Activated CD8-positive, alpha-beta memory T cell treated with anti-CD3 and anti-CD28 coated beads, Interleukin-2, amount 50 U/mL, for 24 hours (primary cell): ENCODE measurements around the gene ALDOC.

ENCODE experiments used
- DNase-seq: peaks from one replicate; pipeline ENCODE4 v3.0.0-alpha.2; 2020; ENCODE audit errors: extremely low read depth

The ALDOC gene

DNA sequence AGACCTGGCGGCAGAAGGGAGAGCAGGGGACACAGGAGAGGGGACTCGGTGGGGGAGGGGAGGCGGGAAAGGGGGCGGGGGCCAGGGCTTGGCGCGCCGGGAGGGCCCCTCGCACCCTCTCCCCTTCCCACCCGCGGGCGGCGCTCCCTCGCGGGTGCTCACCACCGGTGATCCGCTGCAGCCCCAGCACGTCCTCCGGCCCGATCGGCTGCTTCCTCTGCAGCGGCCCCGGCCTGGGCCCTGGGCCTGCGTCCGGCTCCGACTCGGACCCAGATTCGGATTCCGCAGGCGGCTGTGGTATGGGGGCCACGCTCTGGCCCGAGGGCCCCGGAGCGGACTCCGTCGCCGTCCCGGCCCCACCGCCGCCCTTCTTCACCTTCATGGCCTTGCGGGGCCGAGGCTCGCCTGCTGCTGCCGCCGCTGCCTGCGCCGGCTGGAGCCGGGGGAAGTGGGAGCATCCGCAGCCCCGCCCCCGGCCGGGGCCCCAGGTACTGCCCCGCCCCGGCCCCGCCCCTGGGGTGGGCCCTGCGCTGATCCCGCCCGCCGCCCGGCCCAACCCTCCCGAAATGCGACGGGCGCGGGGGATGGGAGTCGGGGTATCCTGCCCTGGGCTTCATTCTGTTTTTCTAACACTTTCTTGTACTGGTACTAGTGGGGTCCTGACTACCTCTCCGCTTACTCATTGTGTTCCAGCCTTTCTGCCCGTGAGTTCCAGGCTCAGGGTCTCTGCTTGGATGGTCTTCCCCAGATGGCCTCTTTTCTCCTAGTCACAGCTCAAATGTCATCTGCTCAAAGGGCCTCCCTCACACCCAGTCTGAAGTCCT, 24.3 kb downstream of the ALDOC start, which contains the start of gene UNC119:
Gene UNC119 (minus strand): TSS at position 449 of the 824 bp plus-strand sequence. CDS start 67 bp downstream, at position 382.
- DNase-seq: peak; percentile 19

DNA sequence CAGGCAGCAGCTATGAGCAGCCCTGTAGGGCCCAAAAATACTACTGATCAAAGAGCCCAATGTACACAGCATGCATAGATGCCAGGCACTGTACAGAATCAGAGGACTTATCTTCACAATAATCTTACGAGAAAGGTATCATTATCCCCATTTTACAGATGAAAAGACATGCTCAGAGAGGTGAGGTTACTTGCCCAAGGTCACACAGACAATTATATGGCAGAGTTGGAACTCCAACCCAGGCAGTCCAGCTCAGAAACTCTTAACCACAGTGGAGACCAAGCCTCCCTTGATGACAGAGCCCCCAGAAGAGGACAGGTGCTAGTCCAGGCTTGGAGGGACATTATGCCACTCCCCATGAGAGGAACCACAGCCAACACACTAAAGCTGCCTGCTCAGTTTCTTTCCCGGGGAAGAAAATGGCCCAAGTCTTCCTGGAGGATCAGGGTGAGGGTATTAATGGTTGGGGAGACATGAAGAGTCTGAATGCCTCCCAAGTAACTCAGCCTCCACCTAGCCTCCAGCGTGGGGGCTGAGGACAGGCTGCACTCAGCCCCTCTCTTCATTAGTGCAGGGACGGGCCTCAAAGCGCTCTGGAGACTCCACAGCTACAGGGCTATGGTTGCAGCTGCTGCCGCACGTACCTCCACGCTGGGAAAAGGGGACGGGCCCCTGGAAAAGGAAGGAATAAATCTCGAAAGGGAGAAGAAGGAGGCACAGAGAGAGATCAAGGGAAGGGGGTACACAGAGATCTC, 25.1 kb downstream of the ALDOC start:
- DNase-seq: no peak

DNA sequence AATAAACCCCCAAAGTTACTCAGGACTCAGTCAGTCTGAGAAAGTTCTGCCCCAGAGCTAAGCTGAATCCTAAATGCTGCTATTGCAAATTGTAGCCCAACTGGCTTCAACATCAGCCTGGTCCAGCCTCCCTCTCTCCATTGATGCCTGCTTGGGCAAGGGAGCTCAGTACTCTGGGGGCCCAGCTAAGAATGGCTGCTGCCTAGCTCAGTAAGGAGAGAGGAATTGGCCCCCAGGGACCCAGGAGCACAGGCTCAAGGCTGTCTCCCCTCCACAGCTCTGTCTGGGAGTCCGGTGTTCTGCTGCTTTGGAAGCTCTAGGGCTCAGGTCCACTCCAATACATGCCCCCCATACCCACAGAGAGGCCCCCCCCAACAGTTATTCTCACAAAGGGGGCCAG, 25.8 kb downstream of the ALDOC start:
- no peak for DNase-seq

DNA sequence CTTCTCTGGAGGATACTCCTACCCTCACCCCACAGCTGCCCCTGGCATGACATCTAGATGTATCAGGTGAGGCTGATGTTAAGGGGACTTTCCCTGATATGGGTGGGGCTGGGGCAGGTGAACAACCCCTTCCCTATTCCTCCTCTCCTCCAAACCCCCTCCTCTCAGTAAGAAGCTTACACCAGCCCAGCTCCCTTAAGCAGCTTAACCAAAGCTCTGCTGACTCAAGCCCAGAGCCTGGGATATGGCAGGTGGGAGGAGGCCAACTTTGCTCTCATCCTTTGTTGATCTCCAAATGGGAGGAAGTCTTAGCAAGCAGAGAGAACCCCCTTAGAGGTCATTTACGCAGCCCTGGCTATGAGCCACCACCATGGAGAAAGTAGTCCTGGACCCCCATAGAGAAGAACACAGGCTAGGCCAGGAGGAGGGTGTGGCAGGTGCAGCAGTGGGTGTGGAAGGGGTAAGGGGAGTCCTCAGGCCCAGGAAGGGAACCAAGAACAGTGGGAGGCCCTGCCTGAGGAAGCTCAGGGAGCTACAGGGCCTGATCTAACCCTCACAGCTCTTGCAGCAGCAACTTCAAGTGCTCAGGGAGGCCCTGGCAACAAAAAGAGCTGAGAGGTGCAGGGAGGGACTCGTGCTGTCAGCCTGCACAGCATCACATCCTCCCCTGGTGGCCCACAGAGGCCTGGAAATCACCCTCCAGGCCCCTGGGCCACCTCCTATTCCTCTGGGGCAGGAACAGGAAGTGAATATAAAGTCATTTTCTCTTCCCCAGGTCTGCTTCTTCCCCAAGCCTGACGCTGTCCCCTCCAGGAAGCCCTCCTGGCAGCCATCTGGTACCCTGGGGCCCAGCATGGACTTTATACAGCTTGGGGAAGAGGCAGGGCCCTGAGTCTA, 27.2 kb downstream of the ALDOC start:
- no peak for DNase-seq

DNA sequence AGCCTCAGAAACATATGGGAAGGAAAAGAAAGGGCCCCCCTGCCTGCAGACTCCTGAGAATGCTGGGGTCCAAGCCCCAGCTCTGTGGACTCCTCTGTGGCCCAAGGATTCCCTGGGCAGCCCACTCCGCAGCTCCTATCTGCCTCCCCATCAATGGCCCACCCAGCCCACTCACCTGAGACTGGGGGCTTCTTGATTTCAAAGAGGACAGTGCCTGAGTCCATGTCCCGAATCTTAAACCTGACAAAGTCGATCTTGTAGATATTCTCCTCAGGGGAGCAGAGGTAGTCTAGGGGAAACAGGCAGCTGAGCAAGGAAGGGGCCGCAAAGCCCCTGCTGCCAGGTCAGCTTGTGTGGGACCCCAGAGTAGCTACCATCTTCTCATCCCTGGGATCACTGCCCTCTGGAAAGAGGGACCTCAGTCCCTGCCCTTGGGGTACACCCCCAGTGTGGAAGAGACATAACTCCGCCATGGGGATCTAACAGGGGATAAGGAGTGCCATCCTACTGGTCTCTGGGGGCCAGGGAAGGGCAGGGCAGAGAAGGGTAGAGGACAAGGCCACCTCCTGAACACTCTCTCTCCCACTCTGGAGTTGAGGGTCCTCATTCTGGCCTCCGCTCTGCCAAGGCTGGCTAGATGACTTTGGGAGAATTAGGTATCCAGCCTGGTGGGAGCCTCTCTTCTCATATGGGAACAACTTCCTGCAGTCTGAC, 28.1 kb downstream of the ALDOC start:
- DNase-seq: no peak

DNA sequence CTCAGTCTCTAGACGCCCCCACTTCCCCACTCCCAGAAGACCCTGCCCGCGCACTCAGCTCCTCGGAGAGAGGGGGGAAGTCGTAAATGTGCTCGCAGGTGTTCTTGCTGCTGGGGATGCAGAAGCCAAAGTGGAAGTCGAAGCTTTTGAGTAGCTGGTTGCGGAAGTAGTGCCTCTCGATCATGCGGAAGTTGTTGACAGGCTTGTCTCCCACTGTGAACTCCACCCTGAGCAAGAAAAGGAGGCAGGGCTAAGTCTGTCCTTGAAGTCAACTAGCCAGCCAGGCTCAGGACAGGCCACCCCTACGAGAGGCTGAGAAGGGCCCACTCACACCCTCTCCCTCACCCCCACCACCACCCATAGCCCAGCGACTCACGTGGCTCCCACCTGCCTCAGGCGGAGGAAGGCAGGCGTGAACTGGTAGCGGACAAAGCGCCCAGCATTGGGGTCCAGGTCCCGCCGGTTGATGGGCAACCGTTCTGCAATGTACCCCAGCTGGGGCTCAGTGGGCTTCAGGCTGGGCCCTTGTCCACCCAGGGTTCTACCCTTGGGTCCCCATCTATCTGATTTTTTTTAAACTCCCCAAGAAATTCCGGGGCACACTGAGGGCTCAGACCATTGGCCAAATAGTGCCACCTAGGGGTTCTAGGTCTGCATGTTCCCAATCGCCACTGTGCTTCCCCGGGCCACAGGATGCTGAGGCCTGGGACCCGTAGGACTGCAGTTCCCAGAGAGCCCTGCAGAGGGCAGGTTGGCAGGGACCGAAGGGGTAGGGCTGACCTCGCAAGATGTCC, 28.9 kb downstream of the ALDOC start:
- DNase-seq: peak; percentile 44

DNA sequence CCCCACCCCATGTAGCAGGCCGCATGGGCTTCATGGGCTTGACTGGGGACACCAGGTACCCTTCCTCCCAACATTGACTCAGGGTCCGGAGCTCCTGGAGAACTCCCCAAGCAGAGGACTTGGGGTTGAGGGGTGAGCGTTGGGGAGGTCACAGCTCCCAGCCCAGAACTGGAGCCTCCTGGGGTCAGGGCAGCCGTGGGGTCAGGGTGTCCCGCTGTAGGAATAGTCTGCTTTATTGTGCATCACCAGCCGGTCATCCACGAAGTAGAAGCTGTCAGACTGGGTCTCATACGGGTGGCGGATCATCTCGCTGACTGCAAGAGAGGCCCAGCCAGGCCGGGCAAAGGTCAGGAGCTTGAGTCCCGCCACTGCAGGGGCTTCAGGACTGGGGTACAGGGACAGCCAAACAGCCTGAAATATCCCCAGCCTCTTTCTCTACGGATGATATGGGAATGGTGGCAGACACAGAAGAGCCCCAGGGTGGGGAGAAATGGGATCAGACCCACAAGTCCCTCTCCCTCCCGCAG, 29.5 kb downstream of the ALDOC start:
- DNase-seq: no peak

DNA sequence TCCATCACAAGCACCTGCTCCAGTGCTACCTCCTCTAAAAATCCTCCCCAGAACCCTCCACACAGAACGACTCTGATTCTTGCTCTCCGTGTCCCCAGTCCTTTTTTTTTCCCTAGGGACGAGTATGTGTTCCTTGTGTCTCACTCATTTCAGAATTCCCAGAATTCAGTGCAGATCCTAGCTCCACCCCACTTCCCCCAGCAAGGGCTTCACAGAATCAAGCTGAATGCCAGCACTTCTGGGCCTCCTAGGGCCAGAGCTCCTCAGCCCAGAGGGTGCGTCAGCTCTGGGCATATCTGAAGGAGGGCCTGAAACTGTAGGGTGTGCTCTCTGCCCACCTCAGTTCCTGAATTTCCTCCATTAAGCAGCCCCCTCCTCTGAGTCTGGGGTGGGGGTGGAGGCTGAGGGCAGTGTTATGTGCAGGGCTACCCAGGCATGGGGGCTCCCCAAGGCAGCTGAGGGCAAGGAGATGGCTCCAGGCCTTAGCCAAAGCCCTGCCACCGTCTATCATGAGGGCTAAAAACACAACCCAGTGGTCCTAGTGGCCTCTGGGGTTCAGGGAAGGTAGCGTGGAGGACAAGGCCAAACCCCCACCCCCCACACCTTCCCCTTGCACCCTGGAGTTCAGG, 30.8 kb downstream of the ALDOC start:
- no peak for DNase-seq

DNA sequence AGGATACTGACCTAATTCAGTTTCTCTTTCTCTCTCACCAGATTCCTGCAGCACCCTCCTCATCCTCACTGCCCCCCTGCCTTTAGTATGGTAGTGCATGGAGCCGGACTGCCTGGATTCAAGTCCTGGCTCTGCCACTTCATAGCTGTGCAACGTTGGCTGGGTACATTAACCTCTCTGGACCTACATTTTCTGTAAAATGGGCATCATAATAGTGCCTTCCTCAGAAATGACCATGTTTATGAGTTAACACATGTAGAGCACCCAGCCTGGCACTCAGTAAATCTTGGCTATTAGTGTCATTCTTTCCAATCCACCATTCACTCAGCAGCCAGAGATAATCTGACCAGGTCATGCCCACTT, 31.6 kb downstream of the ALDOC start:
- DNase-seq: no peak

DNA sequence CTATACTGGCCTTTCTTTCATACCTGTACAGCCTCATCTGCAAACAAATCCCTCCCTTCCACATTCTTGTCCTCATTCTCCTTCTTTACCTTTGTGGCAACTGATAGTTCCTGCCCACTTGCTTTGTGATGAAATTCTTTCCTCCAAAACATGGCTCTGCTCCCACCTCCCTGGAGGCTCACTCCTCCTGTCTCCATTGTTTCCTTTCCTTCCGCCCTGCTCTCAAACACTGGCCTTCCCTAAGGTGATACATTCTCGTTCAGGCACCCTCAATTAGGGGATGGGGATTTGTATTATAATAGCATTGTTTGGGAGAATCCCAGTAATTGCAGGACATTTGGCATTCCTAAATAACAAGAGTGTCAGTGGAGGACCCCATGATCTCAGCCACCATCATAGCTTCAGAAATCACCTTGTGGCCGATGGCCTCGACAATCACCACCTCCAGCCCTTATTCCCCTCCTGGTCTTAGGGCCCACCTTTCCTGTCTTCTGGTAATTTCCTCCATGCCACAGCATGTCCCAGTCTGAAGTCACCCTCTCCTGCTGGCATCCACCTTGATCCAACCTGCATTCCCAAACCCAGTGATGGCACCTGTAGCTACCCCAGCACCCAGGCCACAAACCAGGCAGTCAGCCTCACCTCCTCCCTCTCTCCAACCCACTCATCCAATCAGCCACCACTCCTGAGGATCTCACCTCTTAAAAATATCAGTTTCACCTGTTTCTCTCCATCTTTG, 32.1 kb downstream of the ALDOC start:
- no peak for DNase-seq

DNA sequence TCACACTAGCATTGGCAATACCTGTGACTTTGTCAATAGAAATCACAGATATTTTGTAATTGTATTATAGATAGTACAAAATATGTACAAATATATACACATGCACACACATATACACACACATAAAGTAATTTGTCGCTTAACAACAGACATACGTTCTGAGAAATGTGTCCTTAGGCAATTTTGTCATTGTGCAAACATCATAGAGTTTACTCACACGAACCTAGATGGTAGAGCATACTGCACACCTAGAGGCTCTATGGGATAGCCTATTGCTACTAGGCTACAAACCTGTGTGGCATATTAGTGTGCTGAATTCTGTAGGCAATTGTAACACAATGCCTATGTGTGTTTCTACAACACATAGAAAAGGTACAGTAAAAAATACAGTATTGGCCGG, 35.3 kb downstream of the ALDOC start:
- DNase-seq: no peak

DNA sequence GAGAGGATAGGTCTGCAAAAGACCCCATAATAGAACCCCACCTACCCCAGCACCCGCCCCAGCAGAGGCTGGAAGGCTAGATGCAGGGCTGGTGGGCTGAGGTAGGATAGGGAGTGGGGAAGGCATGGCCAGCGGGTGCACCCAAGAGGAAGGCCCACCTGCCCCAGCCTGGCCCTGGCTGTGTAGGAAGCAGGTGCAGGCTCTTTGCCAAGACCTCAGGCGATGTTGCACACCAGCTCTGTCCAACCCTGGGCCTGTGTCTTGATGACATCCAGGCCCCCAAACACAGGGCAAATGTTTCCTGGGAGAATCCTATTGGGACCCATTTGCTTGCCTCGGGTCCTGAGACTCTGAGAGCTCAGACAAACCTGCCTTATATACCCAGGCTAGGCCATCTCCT, 36.5 kb downstream of the ALDOC start:
- DNase-seq: no peak

DNA sequence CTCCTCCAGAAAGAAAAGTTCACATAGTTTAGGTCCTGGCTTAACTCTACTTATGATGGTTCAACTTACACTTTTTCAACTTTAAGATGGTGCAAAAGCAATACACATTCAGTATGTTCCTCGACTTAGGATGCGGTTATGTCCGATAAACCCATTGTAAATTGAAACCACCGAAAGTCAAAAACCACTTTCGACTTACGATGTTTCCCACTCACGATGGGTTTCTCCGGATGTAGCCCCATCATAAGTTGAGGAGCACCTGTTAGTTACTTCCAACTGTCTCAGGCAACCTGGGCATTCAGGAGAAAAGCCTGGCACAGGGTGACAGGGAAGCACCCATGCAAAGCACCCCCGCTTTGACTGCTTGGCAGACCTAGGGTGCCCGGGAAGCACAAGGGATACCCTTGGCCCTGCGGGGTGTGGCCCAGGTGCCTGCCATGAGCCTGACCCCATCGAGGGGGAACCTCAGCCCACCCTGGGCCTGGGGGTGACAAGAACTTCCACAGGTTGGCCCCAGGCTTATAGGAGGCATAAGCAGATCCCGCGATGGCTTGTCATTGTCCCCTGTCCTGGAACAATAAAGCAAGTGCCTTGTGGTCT, 38.3 kb downstream of the ALDOC start:
- no peak for DNase-seq

DNA sequence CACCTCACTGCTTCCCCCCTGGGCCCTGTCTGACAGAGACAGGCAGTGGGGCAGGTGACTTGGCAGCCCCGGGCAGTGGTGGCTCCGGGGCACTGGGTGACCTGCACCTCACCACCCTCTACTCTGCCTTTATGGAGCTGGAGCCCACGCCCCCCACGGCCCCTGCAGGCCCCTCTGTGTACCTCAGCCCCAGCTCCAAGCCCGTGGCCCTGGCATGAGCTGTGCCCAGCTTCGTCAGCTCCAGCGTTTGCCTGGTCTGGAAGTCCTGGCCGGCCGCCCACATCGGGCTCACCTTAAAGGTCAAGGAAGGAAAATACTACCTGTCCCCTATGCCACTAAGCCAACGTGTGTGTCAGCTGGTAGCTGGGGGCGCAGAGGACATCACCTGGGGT, 39.5 kb downstream of the ALDOC start:
- no peak for DNase-seq

DNA sequence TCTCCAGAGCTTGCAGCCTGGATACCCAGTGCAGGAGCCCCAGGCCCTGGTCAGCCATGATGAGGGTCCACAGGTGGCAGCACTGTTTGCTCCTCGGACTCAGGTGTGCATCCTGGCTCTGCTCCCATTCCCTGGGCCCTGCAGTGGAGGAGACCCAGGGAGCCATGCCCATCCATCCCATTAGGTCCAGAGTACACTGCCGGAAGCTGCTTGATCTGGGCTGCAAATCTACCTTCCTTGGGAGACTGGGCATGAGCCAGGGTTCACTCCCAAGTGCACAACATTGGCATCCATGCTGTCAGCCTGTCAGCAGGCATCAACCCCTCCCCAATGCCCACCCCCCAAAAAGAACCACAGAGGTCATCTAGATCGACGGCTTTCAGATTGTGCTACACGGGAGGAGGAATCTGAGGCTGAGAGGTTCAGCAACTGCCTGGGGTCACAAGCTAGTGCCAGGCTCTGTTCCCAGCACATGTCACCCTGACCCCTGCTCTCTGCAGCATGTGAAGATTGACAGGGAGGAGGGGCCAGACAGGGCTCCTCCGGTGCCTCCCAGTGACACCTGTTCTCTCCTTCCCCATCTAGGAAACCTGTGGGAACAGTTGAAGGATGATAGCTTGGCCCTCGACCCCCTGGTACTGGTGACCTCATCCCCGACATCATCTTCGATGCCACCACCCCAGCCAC, 40.0 kb downstream of the ALDOC start:
- no peak for DNase-seq

DNA sequence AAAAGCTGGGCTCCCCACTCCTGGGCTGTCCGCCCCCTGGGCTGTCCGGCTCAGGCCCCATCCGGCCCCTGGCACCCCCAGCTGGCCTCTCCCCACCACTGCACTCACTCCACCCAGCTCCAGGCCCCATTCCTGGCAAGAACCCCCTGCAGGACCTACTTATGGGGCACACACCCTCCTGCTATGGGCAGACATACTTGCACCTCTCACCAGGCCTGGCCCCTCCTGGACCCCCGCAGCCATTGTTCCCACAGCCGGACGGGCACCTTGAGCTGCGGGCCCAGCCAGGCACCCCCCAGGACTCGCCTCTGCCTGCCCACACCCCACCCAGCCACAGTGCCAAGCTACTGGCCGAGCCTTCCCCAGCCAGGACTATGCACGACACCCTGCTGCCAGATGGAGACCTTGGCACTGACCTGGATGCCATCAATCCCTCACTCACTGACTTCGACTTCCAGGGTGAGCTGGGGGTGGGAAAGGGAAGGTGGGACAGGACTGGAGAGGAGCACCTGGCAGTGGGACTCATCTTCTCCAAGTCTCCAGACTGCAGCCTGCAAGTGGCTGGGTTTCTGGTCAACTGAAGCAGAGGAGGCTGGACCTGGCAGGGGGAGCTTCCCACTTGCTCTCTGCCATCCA, 41.8 kb downstream of the ALDOC start:
- no peak for DNase-seq

DNA sequence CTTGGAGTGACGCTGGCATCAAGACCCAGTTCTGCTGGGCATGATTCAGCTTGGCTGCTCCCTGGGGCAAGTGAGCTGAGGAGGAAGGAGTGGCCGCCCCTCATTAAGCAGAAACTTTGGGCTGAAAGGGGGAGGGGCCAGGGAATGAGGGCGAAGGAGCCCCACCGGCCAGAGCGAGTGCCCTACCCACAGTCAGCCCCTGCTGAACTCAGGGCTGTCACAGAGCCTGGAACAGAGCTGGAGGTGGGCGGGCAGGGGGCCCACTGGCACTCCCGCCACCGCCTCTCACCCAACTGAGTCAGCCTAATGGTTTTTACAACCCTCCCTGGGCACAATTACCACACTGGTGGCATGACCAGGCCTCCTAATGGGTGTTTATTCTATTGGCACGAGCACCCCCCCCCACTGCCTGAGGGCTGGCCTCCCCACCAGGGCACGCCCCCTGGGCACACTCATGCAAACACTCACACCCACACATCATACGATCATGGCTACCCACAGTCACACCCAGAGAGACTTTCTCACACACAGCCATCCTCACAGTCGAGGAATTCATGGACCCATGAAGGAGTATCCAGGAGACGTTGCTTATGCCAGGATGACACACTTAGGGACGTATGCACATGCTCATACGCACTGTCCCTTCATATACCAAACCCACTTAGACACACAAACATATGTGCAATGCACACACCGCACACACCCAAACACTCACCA, 43.4 kb downstream of the ALDOC start:
- no peak for DNase-seq
